ENCODE results near the gene ALG1.
A peak's percentile ranks its signal among the peaks of the same experiment; 100 is the strongest.

Gene ALG1

DNA sequence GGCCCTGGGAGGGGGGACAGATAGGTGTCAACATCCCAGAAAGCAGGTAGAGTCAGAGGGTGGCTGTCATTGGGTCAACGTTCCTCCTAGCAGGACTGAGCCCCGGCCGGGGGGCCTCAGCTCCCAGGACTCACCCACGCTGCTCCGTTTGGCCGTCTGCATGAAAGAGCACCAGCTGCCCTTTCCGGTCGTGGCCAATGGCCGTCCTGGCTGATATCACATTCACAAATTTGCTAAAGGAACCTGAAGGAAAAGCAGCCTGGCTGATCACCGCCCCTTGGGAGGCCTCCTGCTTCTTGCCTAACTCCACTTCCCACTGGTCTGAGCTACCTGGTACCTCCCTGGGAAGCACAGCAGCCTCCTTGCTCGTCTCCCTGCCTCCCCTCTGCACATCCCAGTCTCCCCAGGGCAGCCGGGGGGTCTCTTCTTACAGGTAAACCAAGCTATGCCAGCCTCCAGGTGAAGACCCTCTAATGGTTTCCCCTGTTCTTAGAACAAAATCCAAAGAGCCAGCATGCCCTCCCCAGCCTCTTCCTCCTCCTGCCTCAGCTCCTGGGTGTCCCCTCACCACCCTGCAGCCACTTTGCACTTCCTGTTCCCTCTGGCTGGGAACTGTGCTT lies 41.3 kb upstream of the ALG1 start:
- peaks cover 12 to 37% of the 10 kb centered on the region in 2 experiments for H3K36me3 ChIP-seq (ENCODE audit: control insufficient read depth in 1 of 2, insufficient read depth in 2 of 2, low read depth in 1 of 2, low read length in 2 of 2)
- no peak overlapping the region for H3K23ac ChIP-seq (ENCODE audit: low read length in 2 of 2)
- no peak overlapping the region for H2AK5ac ChIP-seq (ENCODE audit: low read length, severe bottlenecking)
- H3K27me3 ChIP-seq (ENCODE audit: control insufficient read depth in 1 of 2, insufficient read depth in 1 of 2, low read length in 2 of 2), result peaks cover 0 to 2% of the 10 kb centered on the region in 2 experiments
- H3K27ac ChIP-seq (ENCODE audit: low read length, poor library complexity, severe bottlenecking), result no peak overlapping the region
- 83% methylated on average over 12 of the region's 12 CpGs for WGBS
- H2BK12ac ChIP-seq (ENCODE audit: low read length in 2 of 2), result no peak overlapping the region
- no peak overlapping the region for H4K91ac ChIP-seq (ENCODE audit: low read length)
- no peak overlapping the region for H3K14ac ChIP-seq (ENCODE audit: low read length in 2 of 2)
- H3K9ac ChIP-seq (ENCODE audit: low read length), result no peak overlapping the region
- no peak overlapping the region for H2BK120ac ChIP-seq (ENCODE audit: low read depth, low read length)
- no peak overlapping the region for H3K4me3 ChIP-seq (ENCODE audit: insufficient read depth in 1 of 2, low read depth in 1 of 2, low read length in 2 of 2)
- no peak overlapping the region for H3K4me2 ChIP-seq (ENCODE audit: low read length, poor library complexity, severe bottlenecking)
- no peak overlapping the region for H3K4ac ChIP-seq (ENCODE audit: low read depth in 1 of 2, low read length in 2 of 2)
- no peak overlapping the region for H2AFZ ChIP-seq (ENCODE audit: low read depth, low read length)
- no peak overlapping the region for H4K8ac ChIP-seq (ENCODE audit: low read length)
- H2BK5ac ChIP-seq (ENCODE audit: low read depth, low read length, poor library complexity, severe bottlenecking), result no peak overlapping the region
- no peak overlapping the region for H2BK15ac ChIP-seq (ENCODE audit: low read depth, poor library complexity, severe bottlenecking)
- peaks cover 7% of the 10 kb centered on the region for H3K4me1 ChIP-seq (ENCODE audit: control insufficient read depth, insufficient read depth, low read depth, low read length)
- no peak overlapping the region for H3K18ac ChIP-seq (ENCODE audit: low read depth in 1 of 2, low read length in 2 of 2)
- peaks cover 20% of the 10 kb centered on the region for H3K79me1 ChIP-seq (replicated peaks; ENCODE audit: low read length, poor library complexity, severe bottlenecking)
- H3K9me3 ChIP-seq (ENCODE audit: control insufficient read depth, low read length), result no peaks in the 10 kb centered on the region
- DNase-seq, result no peak

DNA sequence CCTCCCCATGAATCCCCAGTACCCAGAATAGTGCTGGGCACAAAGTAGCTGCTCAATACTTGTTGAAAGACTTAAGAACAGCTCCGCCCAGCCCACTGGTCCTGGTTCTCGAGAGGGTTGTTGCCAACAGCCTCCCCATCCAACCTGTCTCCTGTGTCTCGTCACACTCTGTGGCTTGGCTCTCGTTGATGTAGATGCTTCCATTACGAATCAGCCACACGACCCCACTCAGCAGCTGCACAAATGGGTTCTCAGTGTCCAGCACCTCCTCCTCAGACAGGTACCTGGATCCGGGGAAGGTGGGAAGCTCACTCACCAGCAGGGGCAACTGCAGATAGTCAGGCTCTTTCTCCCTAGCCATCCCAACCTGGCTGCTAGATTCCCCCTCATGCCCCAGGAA lies 40.0 kb upstream of the ALG1 start:
- H2BK120ac ChIP-seq (ENCODE audit: low read depth, low read length), result no peak overlapping the region
- H3K4ac ChIP-seq (ENCODE audit: low read depth in 1 of 2, low read length in 2 of 2), result no peak overlapping the region
- no peak overlapping the region for H2BK5ac ChIP-seq (ENCODE audit: low read depth, low read length, poor library complexity, severe bottlenecking)
- no peaks in the 10 kb centered on the region for H3K9me3 ChIP-seq (ENCODE audit: control insufficient read depth, low read length)
- WGBS, result 77% methylated on average over 7 of the region's 7 CpGs
- H3K27ac ChIP-seq (ENCODE audit: low read length, poor library complexity, severe bottlenecking), result no peak overlapping the region
- H3K9ac ChIP-seq (ENCODE audit: low read length), result no peak overlapping the region
- H3K4me2 ChIP-seq (ENCODE audit: low read length, poor library complexity, severe bottlenecking), result no peak overlapping the region
- H2AFZ ChIP-seq (ENCODE audit: low read depth, low read length), result no peak overlapping the region
- H3K36me3 ChIP-seq (ENCODE audit: control insufficient read depth in 1 of 2, insufficient read depth in 2 of 2, low read depth in 1 of 2, low read length in 2 of 2), result peaks cover 12 to 35% of the 10 kb centered on the region in 2 experiments
- H2BK12ac ChIP-seq (ENCODE audit: low read length in 2 of 2), result no peak overlapping the region
- no peak overlapping the region for H4K8ac ChIP-seq (ENCODE audit: low read length)
- H3K18ac ChIP-seq (ENCODE audit: low read depth in 1 of 2, low read length in 2 of 2), result no peak overlapping the region
- H3K4me3 ChIP-seq (ENCODE audit: insufficient read depth in 1 of 2, low read depth in 1 of 2, low read length in 2 of 2), result no peak overlapping the region
- H2AK5ac ChIP-seq (ENCODE audit: low read length, severe bottlenecking), result no peak overlapping the region
- H2BK15ac ChIP-seq (ENCODE audit: low read depth, poor library complexity, severe bottlenecking), result no peak overlapping the region
- H3K23ac ChIP-seq (ENCODE audit: low read length in 2 of 2), result no peak overlapping the region
- H3K4me1 ChIP-seq (ENCODE audit: control insufficient read depth, insufficient read depth, low read depth, low read length), result peaks cover 7% of the 10 kb centered on the region
- H4K91ac ChIP-seq (ENCODE audit: low read length), result no peak overlapping the region
- H3K79me1 ChIP-seq (replicated peaks; ENCODE audit: low read length, poor library complexity, severe bottlenecking), result peaks cover 20% of the 10 kb centered on the region
- H3K14ac ChIP-seq (ENCODE audit: low read length in 2 of 2), result no peak overlapping the region
- no peak for DNase-seq
- H3K27me3 ChIP-seq (ENCODE audit: control insufficient read depth in 1 of 2, insufficient read depth in 1 of 2, low read length in 2 of 2), result peaks cover 0 to 8% of the 10 kb centered on the region in 2 experiments

DNA sequence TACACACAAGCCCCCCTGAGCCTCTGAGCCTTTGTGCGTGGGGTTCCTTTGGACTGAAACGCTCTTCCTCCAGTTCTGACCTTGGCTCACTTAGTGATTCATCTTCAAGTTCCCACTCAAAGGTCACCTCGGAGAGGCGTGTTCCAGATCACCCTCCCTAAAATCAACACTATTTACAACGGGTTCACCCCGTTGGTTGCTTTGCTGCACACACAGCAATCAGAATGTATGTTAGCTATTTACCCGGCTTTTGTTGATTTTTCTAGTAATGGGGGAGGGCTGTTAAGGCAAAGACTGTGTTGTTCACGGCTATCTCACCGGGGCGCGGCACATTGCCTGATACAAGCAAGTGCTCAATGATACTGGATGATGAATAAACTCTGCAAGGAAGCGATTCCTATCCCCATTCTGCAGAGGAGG lies 38.9 kb upstream of the ALG1 start:
- no peak overlapping the region for H2BK12ac ChIP-seq (ENCODE audit: low read length in 2 of 2)
- no peak overlapping the region for H2BK5ac ChIP-seq (ENCODE audit: low read depth, low read length, poor library complexity, severe bottlenecking)
- no peak overlapping the region for H4K91ac ChIP-seq (ENCODE audit: low read length)
- WGBS, result 73% methylated on average over 12 of the region's 12 CpGs
- H3K14ac ChIP-seq (ENCODE audit: low read length in 2 of 2), result no peak overlapping the region
- DNase-seq, result no peak
- peak overlapping the region; percentile 91 for H3K4me2 ChIP-seq (ENCODE audit: low read length, poor library complexity, severe bottlenecking)
- H2BK120ac ChIP-seq (ENCODE audit: low read depth, low read length), result no peak overlapping the region
- H2AK5ac ChIP-seq (ENCODE audit: low read length, severe bottlenecking), result no peak overlapping the region
- H3K23ac ChIP-seq (ENCODE audit: low read length in 2 of 2), result no peak overlapping the region
- no peak overlapping the region for H3K4ac ChIP-seq (ENCODE audit: low read depth in 1 of 2, low read length in 2 of 2)
- peaks cover 20% of the 10 kb centered on the region for H3K79me1 ChIP-seq (replicated peaks; ENCODE audit: low read length, poor library complexity, severe bottlenecking)
- H3K4me3 ChIP-seq (ENCODE audit: insufficient read depth in 1 of 2, low read depth in 1 of 2, low read length in 2 of 2), result peak overlapping the region; percentile 82 to 91
- H2AFZ ChIP-seq (ENCODE audit: low read depth, low read length), result peak overlapping the region; percentile 97
- H2BK15ac ChIP-seq (ENCODE audit: low read depth, poor library complexity, severe bottlenecking), result no peak overlapping the region
- peaks cover 12 to 25% of the 10 kb centered on the region in 2 experiments for H3K36me3 ChIP-seq (ENCODE audit: control insufficient read depth in 1 of 2, insufficient read depth in 2 of 2, low read depth in 1 of 2, low read length in 2 of 2)
- peaks cover 0 to 8% of the 10 kb centered on the region in 2 experiments for H3K27me3 ChIP-seq (ENCODE audit: control insufficient read depth in 1 of 2, insufficient read depth in 1 of 2, low read length in 2 of 2)
- peak overlapping the region; percentile 99 for H4K8ac ChIP-seq (ENCODE audit: low read length)
- no peaks in the 10 kb centered on the region for H3K9me3 ChIP-seq (ENCODE audit: control insufficient read depth, low read length)
- no peak overlapping the region for H3K27ac ChIP-seq (ENCODE audit: low read length, poor library complexity, severe bottlenecking)
- peaks cover 7% of the 10 kb centered on the region for H3K4me1 ChIP-seq (ENCODE audit: control insufficient read depth, insufficient read depth, low read depth, low read length)
- peak overlapping the region; percentile 87 for H3K9ac ChIP-seq (ENCODE audit: low read length)
- H3K18ac ChIP-seq (ENCODE audit: low read depth in 1 of 2, low read length in 2 of 2), result no peak overlapping the region

GRCh38 chr16:5033256-5034166 lies 38.1 kb upstream of the ALG1 start, which contains the start of gene NAGPA:
TSS of gene NAGPA (minus strand) at chr16:5033935. CDS start at chr16:5033914, 21 bp downstream.
- peak within 1 kb of the TSS; percentile 91 for H3K4me2 ChIP-seq (ENCODE audit: low read length, poor library complexity, severe bottlenecking)
- peaks cover 20% of the 10 kb centered on the region for H3K79me1 ChIP-seq (replicated peaks; ENCODE audit: low read length, poor library complexity, severe bottlenecking)
- H3K27ac ChIP-seq (ENCODE audit: low read length, poor library complexity, severe bottlenecking), result peak within 1 kb of the TSS; percentile 15
- peak; percentile 84 for DNase-seq
- H2AK5ac ChIP-seq (ENCODE audit: low read length, severe bottlenecking), result no peak within 1 kb of the TSS
- H3K4ac ChIP-seq (ENCODE audit: low read depth in 1 of 2, low read length in 2 of 2), result peak within 1 kb of the TSS; percentile 68 to 70
- peaks cover 7% of the 10 kb centered on the region for H3K4me1 ChIP-seq (ENCODE audit: control insufficient read depth, insufficient read depth, low read depth, low read length)
- peaks cover 12 to 21% of the 10 kb centered on the region in 2 experiments for H3K36me3 ChIP-seq (ENCODE audit: control insufficient read depth in 1 of 2, insufficient read depth in 2 of 2, low read depth in 1 of 2, low read length in 2 of 2)
- WGBS, result under 1% methylated on average over 99 of the region's 104 CpGs
- peaks cover 0 to 8% of the 10 kb centered on the region in 2 experiments for H3K27me3 ChIP-seq (ENCODE audit: control insufficient read depth in 1 of 2, insufficient read depth in 1 of 2, low read length in 2 of 2)
- peak within 1 kb of the TSS; percentile 99 for H4K8ac ChIP-seq (ENCODE audit: low read length)
- H2AFZ ChIP-seq (ENCODE audit: low read depth, low read length), result peak within 1 kb of the TSS; percentile 97
- no peak within 1 kb of the TSS for H2BK5ac ChIP-seq (ENCODE audit: low read depth, low read length, poor library complexity, severe bottlenecking)
- H3K18ac ChIP-seq (ENCODE audit: low read depth in 1 of 2, low read length in 2 of 2), result peak within 1 kb of the TSS; percentile 82 to 85
- peak within 1 kb of the TSS; percentile 87 for H3K9ac ChIP-seq (ENCODE audit: low read length)
- H3K23ac ChIP-seq (ENCODE audit: low read length in 2 of 2), result no peak within 1 kb of the TSS
- peak within 1 kb of the TSS; percentile 75 for H2BK120ac ChIP-seq (ENCODE audit: low read depth, low read length)
- peak within 1 kb of the TSS; percentile 82 to 91 for H3K4me3 ChIP-seq (ENCODE audit: insufficient read depth in 1 of 2, low read depth in 1 of 2, low read length in 2 of 2)
- no peak within 1 kb of the TSS for H3K14ac ChIP-seq (ENCODE audit: low read length in 2 of 2)
- H2BK15ac ChIP-seq (ENCODE audit: low read depth, poor library complexity, severe bottlenecking), result no peak within 1 kb of the TSS
- H2BK12ac ChIP-seq (ENCODE audit: low read length in 2 of 2), result peak within 1 kb of the TSS in 1 of 2 experiments; percentile 88
- peak within 1 kb of the TSS; percentile 82 for H4K91ac ChIP-seq (ENCODE audit: low read length)
- H3K9me3 ChIP-seq (ENCODE audit: control insufficient read depth, low read length), result no peaks in the 10 kb centered on the region

All from mesenchymal stem cell (in vitro differentiated cells and primary cell).